Islet precursor cell (in vitro differentiated cells): ENCODE results near the gene TRIM29.

Experiments
- DNase-seq: peaks from one replicate; pipeline ENCODE4 v3.0.0-alpha.2; 2018

Gene TRIM29

DNA sequence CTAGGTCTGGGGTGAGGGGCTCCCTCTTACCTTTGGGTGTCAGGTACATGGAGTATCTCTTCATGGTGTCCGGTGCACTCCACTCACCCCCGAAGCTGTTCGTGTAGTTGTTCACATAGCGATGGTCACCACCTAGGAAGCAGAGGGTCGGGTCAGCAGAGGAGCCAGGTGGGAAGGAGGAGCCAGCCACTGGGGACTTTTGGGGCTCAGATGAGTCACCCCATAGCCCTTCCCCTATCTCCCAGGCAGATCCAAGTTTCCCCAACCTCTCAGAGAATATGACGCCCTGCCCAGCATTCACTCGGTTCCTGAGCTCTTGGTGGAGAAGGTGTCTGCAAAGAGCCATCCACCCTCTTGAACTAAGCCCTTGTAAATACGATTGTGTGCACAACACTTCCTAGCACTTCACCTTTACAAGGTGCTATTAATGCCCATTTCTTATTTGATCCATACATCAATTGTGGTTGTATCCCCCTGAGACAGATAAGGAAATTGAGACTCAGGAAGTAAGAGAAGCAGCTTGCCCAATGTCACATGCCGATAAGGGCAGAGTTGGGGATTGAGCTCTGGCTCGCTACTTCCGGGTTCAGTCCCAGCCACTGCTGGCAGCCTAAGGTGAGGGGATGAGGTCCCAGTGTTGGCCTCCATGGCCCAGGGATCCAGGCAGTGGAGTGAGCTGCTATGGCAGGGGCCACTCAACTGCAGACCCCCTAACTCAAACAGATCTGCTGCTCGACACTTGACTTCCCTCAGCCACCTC is 14.8 kb downstream of the TRIM29 start:
- DNase-seq = no peak

DNA sequence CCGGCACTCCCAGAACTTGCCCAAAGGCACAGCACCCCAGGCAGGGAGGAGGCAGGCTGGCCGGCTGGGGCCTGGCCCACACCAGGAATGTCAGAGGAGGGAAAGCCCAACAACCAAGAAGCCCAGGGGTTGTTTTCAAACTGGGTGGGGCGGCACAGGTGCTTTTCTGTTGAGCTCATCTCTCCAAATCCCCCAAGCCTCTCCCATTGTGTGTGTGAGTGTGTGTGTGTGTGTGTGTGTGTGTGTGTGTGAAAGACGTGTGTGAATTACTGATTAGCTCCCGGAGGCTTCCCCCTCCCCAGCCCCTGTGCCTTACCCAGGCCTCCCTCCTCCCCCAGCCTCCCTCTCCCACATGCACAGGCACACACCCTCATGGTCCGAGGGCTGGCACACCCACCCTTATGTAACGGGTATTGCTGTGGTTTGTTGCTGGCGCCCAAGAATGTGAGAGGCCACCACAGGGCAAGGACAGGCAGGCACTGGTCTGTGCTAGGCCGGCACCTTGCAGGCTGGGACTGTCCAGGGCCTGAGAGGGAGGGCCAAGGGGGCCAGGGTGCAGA is 15.9 kb downstream of the TRIM29 start:
- peak; percentile 77 for DNase-seq

DNA sequence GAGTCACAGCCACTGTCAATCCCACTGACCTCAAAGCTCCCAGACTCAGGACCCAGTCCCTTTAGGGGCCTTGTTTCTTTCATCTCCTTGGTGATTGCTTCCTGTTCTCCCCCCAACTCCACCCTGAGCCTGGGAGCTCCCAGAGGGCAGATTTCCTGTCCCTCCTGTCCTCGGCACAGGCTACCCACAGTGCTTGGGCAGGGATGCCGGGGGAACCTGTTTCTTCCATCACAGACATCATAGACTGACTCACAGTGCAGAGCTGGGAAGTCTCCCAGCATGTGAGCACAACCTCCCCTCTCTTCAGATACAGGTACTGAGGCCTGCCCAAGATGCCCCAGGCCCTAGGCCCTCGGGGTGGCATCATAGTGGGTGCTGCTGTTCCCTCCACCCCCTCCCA is 16.6 kb downstream of the TRIM29 start:
- DNase-seq = peak; percentile 90

DNA sequence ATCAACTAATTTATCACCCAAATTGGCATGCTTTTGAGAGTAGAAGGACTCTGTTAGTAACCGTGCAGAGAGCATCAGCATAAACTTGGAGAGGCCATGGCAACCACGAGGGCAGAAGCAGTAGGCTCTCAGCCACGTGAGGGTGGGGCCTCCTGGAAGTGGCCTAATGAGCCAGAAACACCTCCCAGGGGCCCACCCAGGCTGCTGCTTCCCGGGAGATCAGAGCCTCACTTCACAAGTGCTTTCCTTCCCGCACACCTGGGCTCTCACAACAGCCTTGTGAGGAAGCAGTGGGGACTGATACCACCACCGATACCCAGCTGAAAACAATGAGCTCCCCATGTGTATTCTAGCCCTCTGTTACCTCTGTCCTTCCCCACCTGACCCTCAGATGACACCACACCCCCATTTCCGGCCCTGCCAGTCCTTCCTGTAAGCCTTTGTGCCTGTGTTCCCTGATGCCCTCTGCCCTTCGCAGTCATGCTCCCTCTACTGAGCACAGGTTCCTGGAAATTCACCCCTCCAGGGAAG is 17.0 kb downstream of the TRIM29 start:
- DNase-seq = no peak

DNA sequence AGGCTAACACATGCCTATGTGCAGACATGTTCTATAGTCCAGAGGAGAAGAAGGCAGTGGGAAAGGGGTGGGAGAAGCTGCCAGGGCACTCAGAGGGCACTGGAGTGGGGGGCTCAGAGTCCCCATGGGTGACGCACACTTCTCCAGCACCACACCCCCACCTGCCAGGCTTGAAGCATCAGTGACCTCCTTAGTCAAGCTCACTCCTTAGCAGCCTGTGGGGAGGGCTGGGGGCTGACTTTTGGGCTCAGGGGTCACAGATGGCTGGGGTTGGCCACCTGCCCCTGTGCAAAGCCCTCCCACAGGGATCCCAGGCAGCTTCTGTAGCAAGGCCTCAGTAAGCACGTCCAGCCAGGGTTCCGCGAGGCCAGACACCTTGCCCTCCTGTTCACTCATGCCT is 18.8 kb downstream of the TRIM29 start:
- DNase-seq = no peak

DNA sequence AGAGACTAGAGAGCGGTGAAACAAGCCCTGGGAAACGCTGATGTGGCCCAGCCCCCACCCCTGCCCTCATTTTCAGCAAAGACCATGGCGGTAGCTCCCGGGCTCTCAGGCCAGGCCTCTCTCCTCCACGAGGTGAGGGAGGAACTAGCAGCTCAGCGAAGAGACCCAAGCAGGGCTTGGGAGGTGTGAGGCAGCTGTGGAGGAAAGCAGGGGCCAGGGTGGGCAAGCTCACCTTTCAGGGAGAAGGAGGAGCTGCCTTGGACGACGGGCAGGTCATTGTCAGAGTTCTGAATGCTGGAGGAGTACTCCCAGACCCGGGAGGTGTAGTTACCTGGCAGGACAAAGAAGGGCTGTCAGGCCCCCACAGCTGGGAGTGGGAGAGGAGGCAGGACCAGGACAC is 19.9 kb downstream of the TRIM29 start:
- DNase-seq = no peak

DNA sequence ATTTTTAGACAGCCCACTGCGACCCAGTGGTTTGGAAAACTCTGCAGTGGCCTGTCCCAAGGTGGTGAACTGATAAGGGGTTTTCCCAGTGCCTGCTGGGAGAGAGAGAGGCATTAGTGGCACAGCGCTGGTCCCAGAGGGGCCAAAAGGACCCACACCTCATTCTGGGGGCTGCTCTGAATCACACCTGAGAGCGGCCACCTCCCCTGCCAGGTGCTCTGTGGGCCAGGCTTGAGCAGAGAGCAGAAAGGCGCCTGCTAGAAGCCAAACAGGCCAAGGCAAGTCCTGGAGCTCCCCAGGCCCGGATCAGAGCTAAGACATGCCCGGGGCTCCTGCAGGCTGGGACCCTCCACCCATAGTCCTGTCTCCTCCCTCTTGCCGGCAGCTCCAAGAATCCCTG is 20.9 kb downstream of the TRIM29 start:
- DNase-seq = no peak

DNA sequence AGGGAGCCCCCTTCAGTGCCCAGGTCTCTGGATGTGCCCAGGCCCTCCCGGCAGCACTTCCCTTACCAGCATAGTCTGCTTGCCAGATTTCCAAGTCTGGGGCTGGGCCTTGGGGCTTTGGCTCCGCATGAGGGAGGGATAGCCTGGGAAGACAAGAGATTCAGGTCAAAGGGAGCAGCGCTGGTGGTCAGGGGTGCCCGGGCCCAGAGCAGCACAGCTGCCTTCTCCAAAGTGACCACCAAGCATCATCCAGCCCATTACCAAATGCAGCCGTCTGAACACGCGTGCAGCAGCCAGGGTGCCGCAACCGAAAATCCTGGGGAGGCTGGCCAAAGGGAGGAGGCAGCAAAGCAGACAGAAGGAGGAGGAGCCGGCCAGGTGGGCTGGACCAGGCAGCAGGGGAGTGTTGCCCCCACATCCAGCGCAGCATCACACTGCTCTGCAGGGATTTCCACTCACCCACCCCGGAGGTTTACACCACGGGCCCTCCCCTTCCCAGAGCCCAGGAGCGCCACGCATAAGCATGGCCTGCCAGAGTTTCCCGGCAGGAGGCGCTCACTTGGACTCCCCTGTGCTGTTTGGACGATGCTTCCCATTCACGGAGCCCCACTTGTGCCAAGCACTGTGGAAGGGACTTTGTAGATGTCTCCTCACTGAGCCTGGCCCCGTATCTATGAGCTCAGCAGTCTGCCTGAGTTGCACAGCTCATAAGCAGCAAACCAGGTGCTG is 22.5 kb downstream of the TRIM29 start:
- no peak for DNase-seq

DNA sequence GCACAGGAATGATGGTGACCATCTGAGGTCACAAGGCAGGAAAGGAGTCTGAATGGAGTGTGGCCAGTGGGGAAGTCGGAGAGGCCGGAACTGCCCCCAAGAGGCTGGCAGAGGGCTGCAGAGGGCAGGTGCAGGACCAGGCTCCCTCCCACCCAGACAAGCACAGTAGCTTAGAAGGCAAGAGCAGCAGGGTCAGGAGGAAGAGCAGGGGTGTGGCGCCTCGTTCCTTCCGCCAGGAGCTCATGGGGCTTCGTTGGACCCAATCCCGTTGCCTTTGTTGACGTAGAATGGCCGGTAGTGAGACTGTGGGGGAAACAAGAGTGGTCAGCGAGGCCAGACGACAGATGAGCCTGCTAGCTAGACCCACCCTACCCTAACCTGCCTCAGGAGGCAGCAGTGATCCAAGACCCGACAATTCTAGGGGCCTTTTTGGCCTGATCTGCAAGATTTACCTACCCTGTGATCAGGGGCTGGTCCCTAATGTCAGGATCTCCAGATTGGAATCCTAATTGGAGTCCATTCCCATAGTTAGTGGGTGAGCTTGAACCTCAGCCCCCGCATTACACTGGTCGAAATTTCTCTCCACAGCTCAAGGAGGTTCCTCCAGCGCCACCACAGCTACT is 25.6 kb downstream of the TRIM29 start:
- DNase-seq = no peak

DNA sequence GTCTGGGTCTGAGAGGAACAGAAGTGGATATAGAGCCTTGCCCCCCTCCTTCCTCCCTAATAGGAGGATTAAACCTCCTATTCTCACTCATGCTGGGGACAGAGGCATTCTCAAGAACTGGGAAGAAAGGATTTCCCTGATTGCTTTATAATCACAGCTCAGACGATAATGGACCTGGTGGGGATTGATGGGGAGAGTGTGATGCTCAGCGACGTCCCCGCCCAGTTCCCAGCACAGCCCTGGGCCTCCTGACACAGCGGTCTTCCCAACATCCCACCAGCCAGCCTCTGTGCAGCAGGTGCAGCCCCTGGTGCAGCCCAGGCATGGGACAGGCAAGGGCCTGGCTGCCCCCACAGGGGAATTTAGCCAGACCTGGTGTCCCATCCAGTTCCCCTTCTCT is 28.4 kb downstream of the TRIM29 start:
- no peak for DNase-seq

DNA sequence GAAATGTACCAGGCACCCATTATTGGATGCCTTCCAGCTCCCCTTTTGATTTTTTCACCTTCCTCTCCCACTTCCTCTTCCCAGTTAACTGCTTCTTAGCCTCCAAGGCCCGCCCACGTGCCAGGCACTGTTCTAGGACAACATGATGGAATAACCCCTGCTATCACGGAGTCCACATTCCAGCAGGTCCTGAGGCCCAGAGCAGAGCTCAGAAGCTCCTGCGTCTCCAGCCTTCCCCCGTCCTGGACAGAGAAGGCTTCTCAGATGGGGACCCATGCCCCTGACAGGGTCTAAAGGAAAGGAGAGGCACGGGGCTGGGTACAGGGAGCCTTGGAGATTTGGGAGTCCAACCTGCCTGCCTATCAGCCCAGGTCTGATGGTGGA is 29.1 kb downstream of the TRIM29 start:
- DNase-seq = no peak

DNA sequence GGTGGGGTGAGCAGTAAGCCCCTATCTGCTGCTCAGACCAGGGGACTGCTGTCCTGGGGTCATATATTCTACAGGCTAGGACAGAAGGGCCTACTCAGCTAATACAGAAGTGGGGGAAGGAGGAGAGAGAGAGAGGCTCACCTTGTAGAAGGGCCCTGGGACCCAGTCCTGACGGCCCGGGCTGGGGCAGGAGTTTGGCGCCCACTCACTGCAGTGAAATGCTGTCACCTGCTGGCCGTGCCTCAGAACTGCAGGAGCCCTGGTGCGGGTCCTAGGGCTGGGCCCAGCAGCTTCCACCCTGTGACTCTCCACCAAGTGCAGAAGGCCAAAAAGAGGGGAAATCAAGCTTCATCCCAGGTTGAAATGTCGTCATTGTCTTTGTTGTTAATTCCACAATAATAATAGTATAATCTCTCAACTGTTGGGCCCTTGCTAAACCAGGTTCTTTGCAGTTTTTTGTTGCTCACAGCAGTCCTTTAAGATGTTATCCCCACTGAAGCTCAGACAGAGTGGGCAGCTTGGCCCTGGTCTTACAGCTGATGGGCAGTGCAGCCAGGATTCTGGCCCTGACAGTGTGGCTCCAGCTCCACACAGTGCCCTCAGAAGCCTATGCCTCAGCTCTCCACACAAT is 29.6 kb downstream of the TRIM29 start:
- peak; percentile 85 for DNase-seq

DNA sequence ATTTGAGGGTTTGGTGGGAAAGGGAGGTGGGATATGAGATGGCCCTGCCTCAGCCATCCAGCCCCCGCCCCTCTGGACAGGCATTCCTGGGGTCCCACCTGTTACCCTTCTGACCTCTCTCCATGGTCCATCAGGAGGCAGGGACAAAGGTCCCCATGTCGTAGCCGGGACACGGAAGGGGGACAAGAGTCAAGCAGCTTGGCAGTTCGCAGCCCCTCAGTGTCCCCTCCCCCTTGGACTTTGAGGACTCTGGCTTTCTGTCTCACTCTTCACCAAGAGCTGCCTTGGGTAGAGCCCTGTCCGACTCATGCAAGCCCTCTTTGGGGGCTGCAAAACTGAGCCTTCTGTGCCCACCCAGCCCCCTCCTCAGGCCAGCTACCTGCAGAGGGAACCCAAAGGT is 30.2 kb downstream of the TRIM29 start:
- DNase-seq = no peak

DNA sequence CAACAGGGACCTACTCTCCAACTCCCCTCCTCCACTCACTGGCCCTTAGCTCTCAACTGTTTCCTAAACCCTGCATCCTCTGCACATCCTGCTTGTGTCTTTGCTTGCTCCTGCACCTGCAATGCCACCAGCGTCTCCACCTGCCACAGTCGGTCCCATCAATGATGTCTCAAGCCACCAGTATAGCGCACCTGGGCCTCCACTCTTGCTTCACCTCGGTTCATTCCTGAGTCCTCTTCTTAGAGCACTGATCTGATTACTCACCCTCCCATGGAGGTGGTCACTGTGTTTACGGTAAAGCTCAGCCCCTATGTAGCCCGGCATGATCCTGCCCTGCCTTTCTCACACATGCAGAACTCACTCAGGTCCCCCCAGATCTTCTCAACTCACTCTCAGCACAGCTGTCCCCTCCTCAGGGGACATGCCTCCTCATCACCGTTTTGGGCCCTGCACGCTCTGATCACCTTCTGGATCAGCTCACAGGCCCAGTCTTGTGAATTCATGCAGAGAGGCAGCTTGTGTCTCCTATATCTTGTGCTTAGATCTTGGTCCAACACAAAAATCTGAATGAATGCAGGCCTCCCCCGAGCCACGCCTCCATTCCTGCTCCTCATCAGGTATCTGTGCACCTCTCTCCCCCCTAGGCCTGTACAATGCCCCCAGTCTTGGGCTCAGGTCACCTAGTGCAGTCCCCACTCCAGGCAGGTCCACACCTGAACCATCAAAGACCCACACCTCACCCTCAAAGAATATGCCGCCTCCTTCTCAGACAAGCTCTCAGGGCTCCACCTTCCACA is 31.4 kb downstream of the TRIM29 start:
- no peak for DNase-seq

DNA sequence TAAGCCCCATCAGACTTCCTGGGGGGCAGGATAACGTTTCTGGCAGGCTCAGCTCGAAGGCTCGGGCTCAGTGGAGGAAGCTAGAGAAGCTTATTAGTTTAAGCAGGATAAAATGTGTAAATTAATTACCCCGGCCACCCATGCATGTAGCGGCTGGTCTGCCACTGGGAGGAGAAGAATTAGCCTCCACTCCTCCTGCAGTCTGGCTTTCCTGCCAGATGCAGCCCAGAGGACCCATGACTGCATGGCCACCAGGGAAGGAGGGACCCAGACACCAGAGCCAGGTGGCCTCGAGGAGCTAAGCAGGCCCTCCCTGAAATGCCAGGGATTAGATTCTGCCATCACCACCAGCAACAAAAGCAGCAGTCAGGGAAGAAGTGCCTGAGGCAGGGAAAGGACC is 32.3 kb downstream of the TRIM29 start:
- no peak for DNase-seq

DNA sequence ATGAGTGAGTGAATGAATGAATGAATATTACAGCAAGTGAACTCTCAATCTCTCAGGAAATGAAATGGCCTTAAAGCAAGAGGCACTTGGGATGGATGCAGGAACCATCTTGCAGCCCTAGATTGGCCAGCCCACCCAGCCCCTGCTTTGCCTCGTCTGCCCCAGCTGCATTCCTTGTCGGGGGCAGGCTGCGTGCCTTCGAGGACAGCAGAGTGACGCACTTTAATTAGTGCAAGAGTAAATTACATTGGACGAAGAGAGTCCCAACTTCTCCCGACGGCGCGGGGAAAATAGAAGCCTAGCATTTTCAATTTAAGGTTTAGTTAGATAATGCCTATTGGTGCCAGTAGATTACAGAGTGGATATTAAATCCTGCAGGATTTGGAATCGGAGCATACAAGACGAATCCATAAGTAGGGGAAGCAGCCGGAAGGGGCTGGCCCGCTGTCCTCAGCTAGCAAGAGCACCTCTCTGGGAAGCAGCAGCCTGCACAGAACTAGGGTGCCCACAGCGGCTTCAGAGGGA is 33.8 kb downstream of the TRIM29 start:
- no peak for DNase-seq

DNA sequence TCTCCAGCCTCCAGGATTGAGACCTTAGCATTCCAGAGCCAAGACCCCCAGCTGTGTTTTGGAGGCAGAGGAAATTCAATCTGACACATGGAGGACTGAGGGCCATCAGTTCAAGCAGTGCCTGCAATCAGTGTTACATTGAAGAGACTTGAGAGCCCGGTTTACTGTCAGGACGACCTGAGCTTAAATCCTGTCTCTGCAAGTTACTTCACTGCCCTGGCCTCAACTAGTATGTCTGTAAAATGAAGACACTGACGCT is 35.1 kb downstream of the TRIM29 start:
- DNase-seq = no peak

DNA sequence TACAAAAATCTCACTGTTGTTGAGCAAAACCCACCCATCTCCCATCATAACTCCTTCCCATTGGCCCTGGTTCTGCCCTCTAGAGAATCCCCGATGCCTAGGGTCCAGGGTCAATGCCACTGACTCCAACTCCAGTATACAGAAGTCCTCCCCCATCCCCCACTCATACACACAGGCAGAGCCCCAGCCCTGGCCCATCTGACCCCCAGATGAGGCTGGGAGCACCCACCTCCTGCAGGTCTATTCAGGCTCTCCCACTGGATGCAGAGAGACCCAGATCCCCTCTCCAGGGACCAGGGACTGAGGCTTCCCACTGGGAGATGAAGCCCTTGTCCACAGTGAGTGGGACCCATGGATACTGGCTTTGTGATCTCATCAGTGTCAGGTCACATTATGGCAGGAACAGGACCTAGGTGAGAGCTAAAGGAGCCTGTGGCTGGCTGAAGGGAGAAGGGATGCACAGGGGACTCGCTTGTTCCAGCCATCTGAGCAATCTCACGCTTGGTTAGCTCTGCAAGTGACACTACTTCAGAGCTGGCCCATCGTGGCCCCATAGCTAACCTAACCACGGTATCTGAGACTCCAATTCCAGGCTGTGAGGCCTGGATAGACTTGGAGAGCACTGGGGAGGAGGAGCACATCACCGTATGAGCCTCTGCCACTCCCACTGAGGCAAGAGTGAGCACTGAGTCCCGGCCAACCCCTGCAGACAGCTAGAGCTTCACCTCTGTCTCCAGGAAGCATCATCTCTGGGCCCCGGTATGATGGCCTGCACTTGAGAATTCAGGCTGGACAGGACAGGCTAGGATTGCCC is 35.7 kb downstream of the TRIM29 start:
- DNase-seq = no peak

DNA sequence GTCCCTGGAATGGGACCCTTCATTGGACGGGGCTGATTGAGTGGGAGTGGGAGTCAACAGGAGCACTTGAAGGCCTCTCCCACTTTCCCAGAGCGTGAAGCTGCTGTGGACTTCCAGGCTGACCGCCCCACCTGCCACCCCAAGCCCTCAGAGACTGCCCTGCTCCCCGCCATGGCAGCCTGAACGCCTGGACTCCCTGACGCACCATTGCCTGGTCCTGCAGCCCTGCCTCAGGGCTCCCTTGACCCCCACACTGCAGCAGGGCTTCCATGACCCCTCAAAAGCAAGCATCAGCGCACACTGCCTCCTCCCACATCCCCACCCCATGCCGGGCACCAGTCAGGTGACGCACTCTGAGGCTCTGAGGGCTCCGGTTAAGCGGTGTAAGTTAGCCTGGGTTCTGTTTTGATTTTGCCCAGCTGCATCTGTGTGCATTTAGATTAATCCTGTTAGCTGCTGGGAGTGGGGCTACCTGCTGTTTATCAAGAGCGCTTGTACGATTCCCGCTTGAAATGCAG is 39.4 kb downstream of the TRIM29 start:
- DNase-seq = no peak

DNA sequence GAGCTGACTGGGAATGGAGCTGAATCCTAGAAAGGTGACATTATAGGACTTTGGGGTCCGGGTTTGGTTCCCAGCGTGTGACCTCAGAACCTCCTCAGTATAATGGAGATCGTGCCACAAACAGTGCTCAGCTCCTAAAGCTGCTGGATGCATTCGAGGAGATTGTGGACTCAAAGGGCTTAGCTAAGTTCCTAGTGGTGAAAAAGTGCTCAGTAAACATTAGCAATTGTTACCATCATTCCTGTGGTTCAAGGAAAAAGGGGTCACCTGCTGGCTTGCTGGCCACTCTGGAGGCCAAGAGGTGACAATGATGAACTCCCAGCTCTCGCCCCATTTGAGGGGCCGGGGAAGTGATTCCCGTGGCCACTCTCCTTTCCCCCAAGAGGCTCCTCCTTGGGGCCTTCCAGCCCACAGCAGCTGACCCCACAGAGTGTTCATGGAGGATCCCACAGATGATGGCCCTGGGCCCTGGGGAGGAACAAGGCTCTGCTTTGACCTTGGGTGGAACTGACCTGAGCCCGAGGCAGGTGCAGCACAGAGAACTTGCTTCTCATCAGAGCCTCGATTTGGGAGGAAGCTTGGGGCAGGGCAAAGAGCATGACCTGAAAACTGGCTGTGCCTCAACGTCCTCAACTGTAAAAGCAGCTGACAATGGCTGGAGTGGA is 40.1 kb downstream of the TRIM29 start:
- DNase-seq = no peak
